ENCODE results near the gene TBCD. TPM values are rescaled to one million over a fixed set of nuclear protein-coding genes. Genes with fewer than 3 reads are reported as not detected.

TBCD gene
- total RNA-seq, 2 donors from 2014 or later: 64.0 to 123 TPM

DNA sequence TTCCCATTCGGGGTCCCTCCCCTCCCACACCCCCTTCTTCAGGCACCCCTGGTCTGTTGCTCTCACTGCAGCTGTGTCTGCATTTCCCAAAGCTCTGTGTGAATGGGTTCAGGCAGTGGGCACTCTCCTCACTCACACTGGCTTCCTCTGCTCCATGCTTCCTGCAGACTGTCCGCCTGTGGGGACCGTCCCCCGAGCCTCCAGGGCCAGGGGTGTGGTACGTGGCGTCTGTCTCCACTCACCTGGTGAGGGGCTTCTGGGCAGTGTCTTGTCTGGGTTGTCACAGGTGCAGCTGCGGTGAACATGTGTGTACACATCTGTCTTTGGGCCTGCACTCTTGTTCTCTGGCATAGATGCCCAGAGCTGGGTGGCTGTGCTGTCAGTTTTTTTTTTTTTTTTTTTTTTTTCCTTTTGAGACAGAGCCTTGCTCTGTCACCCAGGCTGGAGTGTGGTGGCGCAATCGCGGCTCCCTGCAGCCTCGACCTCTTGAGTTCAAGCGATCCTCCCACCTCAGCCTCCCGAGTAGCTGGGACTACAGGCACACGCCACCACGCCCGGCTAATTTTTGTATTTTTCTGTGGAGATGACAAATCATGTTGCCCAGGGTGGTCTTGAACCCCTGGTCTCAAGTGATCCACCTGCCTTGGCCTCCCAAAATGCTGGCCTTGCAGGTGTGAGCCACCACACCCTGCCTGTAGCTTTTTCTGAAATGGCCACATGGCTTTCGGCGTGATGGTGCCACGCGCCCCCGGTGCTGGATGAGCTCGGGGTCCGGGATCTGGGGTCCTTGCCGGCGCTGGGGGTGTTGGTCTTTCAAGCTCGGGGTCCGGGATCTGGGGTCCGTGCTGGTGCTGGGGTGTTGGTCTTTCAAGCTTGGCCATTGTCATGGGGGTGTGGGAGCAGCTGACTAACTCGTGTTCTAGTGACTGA, 144.5 kb downstream of the TBCD start:
- intact Hi-C loops (cut with DNase I): no loop called here
- no peak for DNase-seq (ENCODE audit: low spot score)
- Histone ChIP-seq H3K27me3 (replicated peaks; ENCODE audit: insufficient read depth) (no peaks in the 10 kb centered on the region), H3K27ac (no peak overlapping the region), H3K4me3 (no peak overlapping the region), H3K9me3 (no peaks in the 10 kb centered on the region), H3K4me1 (replicated peaks) (peaks cover 2% of the 10 kb centered on the region), H3K36me3 (no peaks in the 10 kb centered on the region)
- 94% methylated on average over 29 of the region's 29 CpGs for WGBS
- TF ChIP-seq, protein P1, sequence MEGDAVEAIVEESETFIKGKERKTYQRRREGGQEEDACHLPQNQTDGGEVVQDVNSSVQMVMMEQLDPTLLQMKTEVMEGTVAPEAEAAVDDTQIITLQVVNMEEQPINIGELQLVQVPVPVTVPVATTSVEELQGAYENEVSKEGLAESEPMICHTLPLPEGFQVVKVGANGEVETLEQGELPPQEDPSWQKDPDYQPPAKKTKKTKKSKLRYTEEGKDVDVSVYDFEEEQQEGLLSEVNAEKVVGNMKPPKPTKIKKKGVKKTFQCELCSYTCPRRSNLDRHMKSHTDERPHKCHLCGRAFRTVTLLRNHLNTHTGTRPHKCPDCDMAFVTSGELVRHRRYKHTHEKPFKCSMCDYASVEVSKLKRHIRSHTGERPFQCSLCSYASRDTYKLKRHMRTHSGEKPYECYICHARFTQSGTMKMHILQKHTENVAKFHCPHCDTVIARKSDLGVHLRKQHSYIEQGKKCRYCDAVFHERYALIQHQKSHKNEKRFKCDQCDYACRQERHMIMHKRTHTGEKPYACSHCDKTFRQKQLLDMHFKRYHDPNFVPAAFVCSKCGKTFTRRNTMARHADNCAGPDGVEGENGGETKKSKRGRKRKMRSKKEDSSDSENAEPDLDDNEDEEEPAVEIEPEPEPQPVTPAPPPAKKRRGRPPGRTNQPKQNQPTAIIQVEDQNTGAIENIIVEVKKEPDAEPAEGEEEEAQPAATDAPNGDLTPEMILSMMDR (IDR thresholded peaks at IDR 0.05): no peak
- TF ChIP-seq POLR2AphosphoS5 (IDR thresholded peaks at IDR 0.05) (no peak), POLR2A (IDR thresholded peaks at IDR 0.05) (no peak)

DNA sequence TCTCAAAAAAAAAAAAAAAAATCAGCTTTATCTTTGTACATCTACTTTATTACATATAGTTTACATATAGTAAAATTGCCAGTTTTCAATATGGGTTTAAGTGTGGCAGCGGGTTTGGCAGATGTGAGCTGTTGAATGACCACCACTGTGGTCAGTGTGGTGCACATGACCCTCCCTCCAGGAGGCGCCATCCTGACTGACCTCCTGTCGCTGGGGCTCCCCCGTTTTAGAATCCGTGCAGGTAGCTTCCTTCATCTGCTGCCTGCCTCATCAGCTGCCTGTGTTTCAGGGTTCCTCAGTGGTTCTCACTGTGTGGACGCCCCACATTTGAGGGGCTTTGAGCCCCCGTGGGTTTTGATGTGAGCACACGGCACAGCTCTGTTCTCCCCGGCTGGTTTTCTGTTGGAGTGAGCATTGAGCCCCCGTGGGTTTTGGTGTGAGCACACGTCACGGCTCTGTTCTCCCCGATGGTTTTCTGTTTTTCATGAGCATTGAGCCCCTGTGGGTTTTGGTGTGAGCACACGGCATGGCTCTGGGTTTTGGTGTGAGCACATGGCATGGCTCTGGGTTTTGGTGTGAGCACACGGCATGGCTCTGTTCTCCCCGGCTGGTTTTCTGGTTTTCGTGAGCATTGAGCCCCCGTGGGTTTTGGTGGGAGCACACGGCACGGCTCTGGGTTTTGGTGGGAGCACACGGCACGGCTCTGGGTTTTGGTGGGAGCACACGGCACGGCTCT, 145.8 kb downstream of the TBCD start:
- WGBS: 93% methylated on average over 22 of the region's 24 CpGs
- intact Hi-C loops (cut with DNase I): no loop called here
- TF ChIP-seq POLR2AphosphoS5 (IDR thresholded peaks at IDR 0.05): no peak
- TF ChIP-seq POLR2A (IDR thresholded peaks at IDR 0.05): no peak
- TF ChIP-seq, protein P1 (IDR thresholded peaks at IDR 0.05): no peak
- H3K27ac ChIP-seq: no peak overlapping the region
- H3K9me3 ChIP-seq: no peaks in the 10 kb centered on the region
- H3K4me1 ChIP-seq (replicated peaks): no peaks in the 10 kb centered on the region
- no peak overlapping the region for H3K4me3 ChIP-seq
- H3K36me3 ChIP-seq: no peaks in the 10 kb centered on the region
- H3K27me3 ChIP-seq (replicated peaks; ENCODE audit: insufficient read depth): no peaks in the 10 kb centered on the region
- no peak for DNase-seq (ENCODE audit: low spot score)

DNA sequence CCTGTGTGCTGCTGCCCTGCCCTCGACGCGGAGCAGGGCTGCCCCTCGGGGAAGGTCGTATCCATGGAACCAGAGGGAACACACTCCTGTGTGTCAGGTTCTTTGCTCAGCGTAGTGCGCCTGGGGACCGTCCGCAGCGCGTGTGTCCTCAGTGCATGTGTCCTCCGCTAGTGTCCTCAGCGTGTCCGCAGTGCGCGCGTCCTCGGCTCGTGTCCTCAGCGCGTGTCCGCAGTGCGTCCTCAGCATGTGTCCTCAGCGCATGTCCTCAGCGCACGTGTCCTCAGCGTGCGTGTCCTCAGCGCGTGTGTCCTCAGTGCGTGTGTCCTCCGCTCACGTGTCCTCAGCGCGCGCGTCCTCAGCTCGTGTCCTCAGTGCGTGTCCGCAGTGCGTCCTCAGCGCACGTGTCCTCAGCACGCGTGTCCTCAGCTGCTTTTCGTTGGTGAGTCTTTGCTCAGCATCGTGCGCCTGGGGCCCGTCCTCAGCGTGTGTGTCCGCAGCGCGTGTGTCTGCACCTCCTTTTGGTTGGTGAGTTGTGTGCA, 147.2 kb downstream of the TBCD start:
- no peaks in the 10 kb centered on the region for H3K36me3 ChIP-seq
- intact Hi-C loops (cut with DNase I): no loop called here
- no peaks in the 10 kb centered on the region for H3K27me3 ChIP-seq (replicated peaks; ENCODE audit: insufficient read depth)
- 95% methylated on average over 53 of the region's 53 CpGs for WGBS
- no peak for DNase-seq (ENCODE audit: low spot score)
- H3K4me3 ChIP-seq: no peak overlapping the region
- no peaks in the 10 kb centered on the region for H3K4me1 ChIP-seq (replicated peaks)
- no peak overlapping the region for H3K27ac ChIP-seq
- TF ChIP-seq, protein P1 (IDR thresholded peaks at IDR 0.05): no peak
- no peak for TF ChIP-seq POLR2AphosphoS5 (IDR thresholded peaks at IDR 0.05)
- no peak for TF ChIP-seq POLR2A (IDR thresholded peaks at IDR 0.05)
- no peaks in the 10 kb centered on the region for H3K9me3 ChIP-seq

DNA sequence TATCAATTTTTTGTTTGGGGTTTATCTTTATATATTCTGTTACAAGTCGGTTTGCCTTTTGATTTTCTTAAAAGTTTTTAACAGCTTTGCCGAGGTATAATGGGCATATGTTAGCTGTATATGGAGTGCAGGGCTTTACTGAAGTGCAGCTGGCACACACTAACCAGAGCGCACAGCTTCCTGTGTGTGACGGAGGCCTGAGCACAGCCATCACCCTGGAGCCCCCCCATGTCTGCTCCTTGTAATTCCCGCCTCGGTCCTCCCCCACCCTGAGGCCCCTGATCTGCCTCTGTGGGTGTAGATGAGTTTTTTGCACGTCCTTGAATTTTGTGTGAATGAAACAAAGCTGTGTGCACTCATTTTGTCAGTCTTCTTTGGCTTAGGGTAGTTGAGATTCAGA, 148.1 kb downstream of the TBCD start:
- no peaks in the 10 kb centered on the region for H3K4me1 ChIP-seq (replicated peaks)
- intact Hi-C loops (cut with DNase I): no loop called here
- no peak overlapping the region for H3K4me3 ChIP-seq
- TF ChIP-seq, protein P1 (IDR thresholded peaks at IDR 0.05): no peak
- no peaks in the 10 kb centered on the region for H3K27me3 ChIP-seq (replicated peaks; ENCODE audit: insufficient read depth)
- no peak overlapping the region for H3K27ac ChIP-seq
- no peaks in the 10 kb centered on the region for H3K36me3 ChIP-seq
- no peak for DNase-seq (ENCODE audit: low spot score)
- 73% methylated on average over 7 of the region's 7 CpGs for WGBS
- H3K9me3 ChIP-seq: no peaks in the 10 kb centered on the region
